ENCODE data around the gene MYO18B.

GRCh38 chr22:25837288-25837900, 95.4 kb downstream of the MYO18B start:
- no peak for TF ChIP-seq CTCF (IDR thresholded peaks at IDR 0.05; ENCODE audit: insufficient read depth, low read depth, low read length)
- no peak for TF ChIP-seq EZH2 (IDR thresholded peaks at IDR 0.05; ENCODE audit: insufficient read depth, low read length)

Measured in astrocyte (in vitro differentiated cells and primary cell).